Hepatocyte (in vitro differentiated cells): Measurements from ENCODE around the gene PLCXD3. TPM values are rescaled to one million over a fixed set of nuclear protein-coding genes. Genes with fewer than 3 reads are reported as not detected.

Source experiments
- DNase-seq: peaks from one replicate; pipeline ENCODE4 v3.0.0-alpha.2; 2016; ENCODE audit warnings: low spot score
- H2AFZ ChIP-seq: fragments of 200-600 bp; sonication (generic); 2 replicates; pipeline ENCODE4 v1.6.0; 2016; ENCODE audit warnings: antibody characterized with exemption, mild to moderate bottlenecking
- H3K27ac ChIP-seq: fragments of 200-600 bp; sonication (generic); 2 replicates; pipeline ENCODE4 v1.5.1; 2016; ENCODE audit warnings: mild to moderate bottlenecking
- H3K27me3 ChIP-seq: fragments of 200-600 bp; sonication (generic); 2 replicates; pipeline ENCODE4 v1.6.1; 2016
- H3K36me3 ChIP-seq: fragments of 200-600 bp; sonication (generic); replicated peaks from 2 replicates; pipeline ENCODE4 v1.5.1; 2016; ENCODE audit warnings: low read depth; ENCODE audit not compliant: insufficient read depth
- H3K4me1 ChIP-seq: fragments of 200-600 bp; sonication (generic); 2 replicates; pipeline ENCODE4 v1.5.1; 2016; ENCODE audit warnings: mild to moderate bottlenecking, moderate library complexity; ENCODE audit not compliant: insufficient read depth
- H3K4me2 ChIP-seq: fragments of 200-600 bp; sonication (generic); 2 replicates; pipeline ENCODE4 v1.6.0; 2016
- H3K4me3 ChIP-seq: fragments of 200-600 bp; sonication (generic); 2 replicates; pipeline ENCODE4 v1.5.1; 2016; ENCODE audit warnings: mild to moderate bottlenecking
- H3K79me2 ChIP-seq: fragments of 200-600 bp; sonication (generic); 2 replicates; pipeline ENCODE4 v1.6.0; 2017; ENCODE audit warnings: mild to moderate bottlenecking
- H3K9me2 ChIP-seq: fragments of 200-600 bp; sonication (generic); replicated peaks from 2 replicates; pipeline ENCODE4 v1.6.0; 2017; ENCODE audit warnings: mild to moderate bottlenecking; ENCODE audit not compliant: insufficient read depth
- H3K9me3 ChIP-seq: fragments of 200-600 bp; sonication (generic); 2 replicates; pipeline ENCODE4 v1.5.1; 2016; ENCODE audit warnings: low read depth, mild to moderate bottlenecking
- H4K20me1 ChIP-seq: fragments of 200-600 bp; sonication (generic); 2 replicates; pipeline ENCODE4 v1.6.0; 2016; ENCODE audit warnings: mild to moderate bottlenecking; ENCODE audit not compliant: insufficient read depth, poor library complexity, severe bottlenecking
- CTCF ChIP-seq: fragments of 200-600 bp; sonication (generic); IDR thresholded peaks from 2 replicates; pipeline ENCODE4 v1.5.1; 2016; ENCODE audit warnings: antibody characterized with exemption, mild to moderate bottlenecking; ENCODE audit not compliant: poor library complexity
- EZH2 ChIP-seq: fragments of 200-600 bp; sonication (generic); IDR thresholded peaks from 2 replicates; pipeline ENCODE4 v1.6.1; 2016; ENCODE audit warnings: antibody characterized with exemption, mild to moderate bottlenecking, borderline replicate concordance
- EZH2phosphoT487 ChIP-seq: fragments of 200-600 bp; sonication (generic); IDR thresholded peaks from one replicate; pipeline ENCODE4 v1.6.1; 2018; ENCODE audit warnings: antibody characterized with exemption, mild to moderate bottlenecking, low read depth, moderate library complexity; ENCODE audit not compliant: unreplicated experiment, severe bottlenecking
- WGBS: methylation state at CpG from one replicate; pipeline ENCODE4 v1.1.6; 2016; ENCODE audit warnings: low lambda C conversion rate; ENCODE audit errors: missing lambda C conversion rate; 5-methylcytosine and 5-hydroxymethylcytosine counted together
- polyA plus RNA-seq: library from polyadenylated mRNA; unstranded; fragments of >200 nt; fragmentation: Nextera tagmentation; extraction: Ambion mirVana; gene quantifications from 2 replicates; pipeline ENCODE4 v1.2.1, GENCODE V29; 2016
- total RNA-seq: library from RNA; depleted of rRNA; stranded (reverse); fragments of >200 nt; gene quantifications from 2 replicates; pipeline ENCODE4 v1.2.3, GENCODE V29; 2014

The PLCXD3 gene
- total and polyA plus RNA-seq, 2 experiments from 2014 or later = 0.47 to 2.2 TPM

- Histone ChIP-seq H3K36me3 (no peaks in the 10 kb centered on the region), H3K4me2 (no peak overlapping the region), H3K9me2 (no peaks in the 10 kb centered on the region), H3K27ac (no peak overlapping the region), H3K4me1 (no peaks in the 10 kb centered on the region), H3K9me3 (no peaks in the 10 kb centered on the region), H3K4me3 (no peak overlapping the region), H3K27me3 (no peaks in the 10 kb centered on the region), H3K79me2 (no peaks in the 10 kb centered on the region), H2AFZ (no peak overlapping the region), H4K20me1 (no peaks in the 10 kb centered on the region)
- peak; percentile 8 for DNase-seq
- TF ChIP-seq CTCF (no peak), EZH2 (no peak), EZH2phosphoT487 (no peak)
- WGBS = 48% methylated on average over 5 of the region's 5 CpGs
Observed at GRCh38 chr5:41527201-41527779, 16.9 kb upstream of the PLCXD3 start.

GRCh38 chr5:41526699-41527098, 16.3 kb upstream of the PLCXD3 start:
- TF ChIP-seq CTCF (no peak), EZH2 (no peak), EZH2phosphoT487 (no peak)
- DNase-seq = no peak
- Histone ChIP-seq H3K27ac (no peak overlapping the region), H4K20me1 (no peaks in the 10 kb centered on the region), H3K27me3 (no peaks in the 10 kb centered on the region), H3K4me2 (peak overlapping the region; percentile 14), H3K79me2 (no peaks in the 10 kb centered on the region), H3K4me3 (no peak overlapping the region), H3K9me3 (no peaks in the 10 kb centered on the region), H2AFZ (no peak overlapping the region), H3K4me1 (no peaks in the 10 kb centered on the region), H3K9me2 (no peaks in the 10 kb centered on the region), H3K36me3 (no peaks in the 10 kb centered on the region)
- WGBS = 40% methylated on average over 4 of the region's 4 CpGs

GRCh38 chr5:41524174-41524573, 13.8 kb upstream of the PLCXD3 start:
- Histone ChIP-seq H3K79me2 (no peaks in the 10 kb centered on the region), H3K9me2 (no peaks in the 10 kb centered on the region), H2AFZ (no peak overlapping the region), H3K36me3 (no peaks in the 10 kb centered on the region), H3K4me3 (no peak overlapping the region), H4K20me1 (no peaks in the 10 kb centered on the region), H3K9me3 (no peaks in the 10 kb centered on the region), H3K4me1 (no peaks in the 10 kb centered on the region), H3K27ac (no peak overlapping the region), H3K4me2 (no peak overlapping the region), H3K27me3 (no peaks in the 10 kb centered on the region)
- TF ChIP-seq EZH2phosphoT487 (no peak), CTCF (peak; percentile 25)
- DNase-seq = no peak

- H3K4me1 ChIP-seq = no peaks in the 10 kb centered on the region
- H3K9me2 ChIP-seq = no peaks in the 10 kb centered on the region
- H3K27ac ChIP-seq = no peak overlapping the region
- H3K36me3 ChIP-seq = no peaks in the 10 kb centered on the region
- H3K4me2 ChIP-seq = no peak overlapping the region
- DNase-seq = no peak
- H4K20me1 ChIP-seq = no peaks in the 10 kb centered on the region
- no peaks in the 10 kb centered on the region for H3K27me3 ChIP-seq
- TF ChIP-seq EZH2 = no peak
- no peak for TF ChIP-seq EZH2phosphoT487
- no peak for TF ChIP-seq CTCF
- 75% methylated on average over 2 of the region's 2 CpGs for WGBS
- no peaks in the 10 kb centered on the region for H3K9me3 ChIP-seq
- no peak overlapping the region for H3K4me3 ChIP-seq
- H3K79me2 ChIP-seq = no peaks in the 10 kb centered on the region
- H2AFZ ChIP-seq = no peak overlapping the region
Observed at GRCh38 chr5:41522193-41522786, 11.9 kb upstream of the PLCXD3 start.
